Measurements from ENCODE around the gene BCL2. TPM values are rescaled to one million over a fixed set of nuclear protein-coding genes. Genes with fewer than 3 reads are reported as not detected.

The BCL2 gene
- total and polyA plus RNA-seq, 9 of the 15 experiments (the other 6 are each of a cell fraction or from before 2014, with no cell fraction given), result 0.10 to 1.1 (median 0.65) TPM

DNA sequence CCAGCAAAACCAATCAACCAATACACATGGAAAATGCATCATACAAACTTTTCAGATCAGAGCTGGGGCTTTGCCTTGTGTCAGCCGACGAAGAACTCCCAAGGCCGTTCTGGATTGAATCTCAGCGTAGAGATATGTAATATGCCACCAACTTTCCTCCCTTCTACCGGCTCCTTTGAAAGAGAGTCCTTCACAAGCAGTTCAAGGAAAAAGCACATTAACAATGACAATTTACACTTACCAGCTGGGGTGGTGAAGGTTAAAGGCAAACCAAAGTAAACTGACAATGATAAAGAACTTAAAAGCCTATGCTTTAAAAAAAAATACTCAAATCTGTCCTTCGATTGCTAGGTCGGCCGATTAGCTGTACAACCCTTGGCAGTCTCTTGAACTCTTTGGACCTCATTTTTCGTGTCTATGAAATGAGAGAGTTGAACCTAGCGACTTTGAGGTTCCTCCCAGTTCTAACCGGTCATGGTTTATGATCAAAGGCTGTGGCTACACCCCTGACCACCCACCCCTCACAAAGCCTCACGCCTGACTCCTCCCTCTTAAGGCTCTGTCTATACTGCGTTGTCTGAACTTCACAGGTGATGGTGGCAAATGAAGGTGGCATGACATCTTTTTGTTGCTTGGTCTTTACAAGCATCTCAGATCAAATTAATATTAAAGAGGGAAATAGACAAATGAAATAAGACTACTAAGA is 46.2 kb downstream of the BCL2 start (continued):
- no peak for TF ChIP-seq CHAMP1 (IDR thresholded peaks at IDR 0.05)
- no peak for TF ChIP-seq SOX6 (IDR thresholded peaks at IDR 0.05)
- TF ChIP-seq TBP (optimal IDR thresholded peaks at IDR 0.05; ENCODE audit: low read depth, low read length), result no peak
- TF ChIP-seq TEAD1 (CRISPR knock-in tag; IDR thresholded peaks at IDR 0.05), result no peak
- TF ChIP-seq HNRNPUL1 (IDR thresholded peaks at IDR 0.05; ENCODE audit: low read length), result no peak
- TF ChIP-seq PHF8 (IDR thresholded peaks at IDR 0.05; ENCODE audit: borderline replicate concordance, low read length), result no peak
- TF ChIP-seq, protein P1, sequence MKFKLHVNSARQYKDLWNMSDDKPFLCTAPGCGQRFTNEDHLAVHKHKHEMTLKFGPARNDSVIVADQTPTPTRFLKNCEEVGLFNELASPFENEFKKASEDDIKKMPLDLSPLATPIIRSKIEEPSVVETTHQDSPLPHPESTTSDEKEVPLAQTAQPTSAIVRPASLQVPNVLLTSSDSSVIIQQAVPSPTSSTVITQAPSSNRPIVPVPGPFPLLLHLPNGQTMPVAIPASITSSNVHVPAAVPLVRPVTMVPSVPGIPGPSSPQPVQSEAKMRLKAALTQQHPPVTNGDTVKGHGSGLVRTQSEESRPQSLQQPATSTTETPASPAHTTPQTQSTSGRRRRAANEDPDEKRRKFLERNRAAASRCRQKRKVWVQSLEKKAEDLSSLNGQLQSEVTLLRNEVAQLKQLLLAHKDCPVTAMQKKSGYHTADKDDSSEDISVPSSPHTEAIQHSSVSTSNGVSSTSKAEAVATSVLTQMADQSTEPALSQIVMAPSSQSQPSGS (CRISPR knock-in tag; IDR thresholded peaks at IDR 0.05), result no peak
- TF ChIP-seq ZNF263 (CRISPR knock-in tag; IDR thresholded peaks at IDR 0.05; ENCODE audit: borderline replicate concordance), result no peak
- no peak for TF ChIP-seq CREBBP (IDR thresholded peaks at IDR 0.05; ENCODE audit: low read depth, low read length)
- TF ChIP-seq, protein P2, sequence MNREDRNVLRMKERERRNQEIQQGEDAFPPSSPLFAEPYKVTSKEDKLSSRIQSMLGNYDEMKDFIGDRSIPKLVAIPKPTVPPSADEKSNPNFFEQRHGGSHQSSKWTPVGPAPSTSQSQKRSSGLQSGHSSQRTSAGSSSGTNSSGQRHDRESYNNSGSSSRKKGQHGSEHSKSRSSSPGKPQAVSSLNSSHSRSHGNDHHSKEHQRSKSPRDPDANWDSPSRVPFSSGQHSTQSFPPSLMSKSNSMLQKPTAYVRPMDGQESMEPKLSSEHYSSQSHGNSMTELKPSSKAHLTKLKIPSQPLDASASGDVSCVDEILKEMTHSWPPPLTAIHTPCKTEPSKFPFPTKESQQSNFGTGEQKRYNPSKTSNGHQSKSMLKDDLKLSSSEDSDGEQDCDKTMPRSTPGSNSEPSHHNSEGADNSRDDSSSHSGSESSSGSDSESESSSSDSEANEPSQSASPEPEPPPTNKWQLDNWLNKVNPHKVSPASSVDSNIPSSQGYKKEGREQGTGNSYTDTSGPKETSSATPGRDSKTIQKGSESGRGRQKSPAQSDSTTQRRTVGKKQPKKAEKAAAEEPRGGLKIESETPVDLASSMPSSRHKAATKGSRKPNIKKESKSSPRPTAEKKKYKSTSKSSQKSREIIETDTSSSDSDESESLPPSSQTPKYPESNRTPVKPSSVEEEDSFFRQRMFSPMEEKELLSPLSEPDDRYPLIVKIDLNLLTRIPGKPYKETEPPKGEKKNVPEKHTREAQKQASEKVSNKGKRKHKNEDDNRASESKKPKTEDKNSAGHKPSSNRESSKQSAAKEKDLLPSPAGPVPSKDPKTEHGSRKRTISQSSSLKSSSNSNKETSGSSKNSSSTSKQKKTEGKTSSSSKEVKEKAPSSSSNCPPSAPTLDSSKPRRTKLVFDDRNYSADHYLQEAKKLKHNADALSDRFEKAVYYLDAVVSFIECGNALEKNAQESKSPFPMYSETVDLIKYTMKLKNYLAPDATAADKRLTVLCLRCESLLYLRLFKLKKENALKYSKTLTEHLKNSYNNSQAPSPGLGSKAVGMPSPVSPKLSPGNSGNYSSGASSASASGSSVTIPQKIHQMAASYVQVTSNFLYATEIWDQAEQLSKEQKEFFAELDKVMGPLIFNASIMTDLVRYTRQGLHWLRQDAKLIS (CRISPR knock-in tag; IDR thresholded peaks at IDR 0.05), result no peak
- no peak for TF ChIP-seq MBD2 (IDR thresholded peaks at IDR 0.05; ENCODE audit: borderline replicate concordance, low read depth)

All from K562 (cell line).